Activated B cell treated with CpG ODN at 0.5 μM for 24 hours (primary cell): ENCODE data around the gene LENG8. TPM values are rescaled to one million over a fixed set of nuclear protein-coding genes. Genes with fewer than 3 reads are reported as not detected.
A peak's percentile ranks its signal among the peaks of the same experiment; 100 is the strongest.

Experiments
- ATAC-seq: fragments of 200-7000 bp; cut with Tn5 transposase; one replicate; pipeline ENCODE4 v1.10.0; 2021; ENCODE audit warnings: low read depth, mild to moderate bottlenecking, moderate library complexity
- CTCF ChIA-PET: fragments of 350-600 bp; sonication (Branson Sonifier 250); formaldehyde crosslinking; loops from one replicate; lab custom pipeline; 2021; ENCODE audit warnings: antibody characterized with exemption; lab: Charles Lee
- POLR2A ChIA-PET: fragments of 350-600 bp; sonication (Branson Sonifier 250); formaldehyde crosslinking; loops from one replicate; lab custom pipeline; 2021; ENCODE audit warnings: antibody characterized with exemption; lab: Charles Lee
- DNase-seq: peaks from one replicate; pipeline ENCODE4 v3.0.0; 2022
- H3K27ac Mint-ChIP-seq: one replicate; pipeline ENCODE4 v1.8.0; 2020; ENCODE audit warnings: mixed read lengths
- H3K27me3 Mint-ChIP-seq: one replicate; pipeline ENCODE4 v1.8.0; 2021; ENCODE audit warnings: mixed read lengths
- H3K36me3 Mint-ChIP-seq: one replicate; pipeline ENCODE4 v1.8.0; 2021; ENCODE audit warnings: low read depth, mixed read lengths
- H3K4me1 Mint-ChIP-seq: one replicate; pipeline ENCODE4 v1.8.0; 2021; ENCODE audit warnings: mixed read lengths
- H3K4me3 Mint-ChIP-seq: one replicate; pipeline ENCODE4 v1.8.0; 2020; ENCODE audit warnings: mild to moderate bottlenecking, mixed read lengths
- H3K9me3 Mint-ChIP-seq: one replicate; pipeline ENCODE4 v1.8.0; 2020; ENCODE audit warnings: mixed read lengths
- CTCF ChIP-seq: fragments of 200-600 bp; IDR thresholded peaks from one replicate; pipeline ENCODE4 v1.8.0; 2022; ENCODE audit warnings: antibody characterized with exemption, mild to moderate bottlenecking
- intact Hi-C: fragments of 100-400 bp; cut with micrococcal nuclease; formaldehyde crosslinking; loops from one replicate; pipeline ENCODE4 v1.15.1; 2024
- total RNA-seq: library from RNA; stranded (reverse); gene quantifications from 2 replicates; pipeline ENCODE4 v1.2.3, GENCODE V29; 2022

Gene LENG8
- total RNA-seq, 1 donor from 2014 or later = 363 TPM

- DNase-seq = no peak
- ATAC-seq = no peak
- TF ChIP-seq CTCF = no peak
- no peaks in the 10 kb centered on the region for H3K27me3 Mint-ChIP-seq
- H3K4me1 Mint-ChIP-seq = peaks cover 49% of the 10 kb centered on the region
- ChIA-PET POLR2A (interaction anchor here (0.8 to 1.3 kb wide), 2 partner anchors 12 to 160 kb away, joined by 3 read pairs; no protein-coding TSS in a partner anchor), CTCF (no interaction called here)
- H3K27ac Mint-ChIP-seq = peak overlapping the region; percentile 97
- intact Hi-C loops = loop anchor here (1.0 to 5.0 kb wide), 7 partner anchors 14 to 1027 kb away; partner anchors contain the start of genes LENG9, MYADM, PPP1R12C and PRPF31
- H3K9me3 Mint-ChIP-seq = no peaks in the 10 kb centered on the region
- H3K36me3 Mint-ChIP-seq = peaks cover 71% of the 10 kb centered on the region
- H3K4me3 Mint-ChIP-seq = peak overlapping the region; percentile 100
These were observed 686 bp downstream of the LENG8 start for GRCh38 chr19:54449701-54450069.

GRCh38 chr19:54451331-54451871 is 2.4 kb downstream of the LENG8 start:
- Mint-ChIP-seq H3K9me3 (no peaks in the 10 kb centered on the region), H3K27ac (no peak overlapping the region), H3K36me3 (peaks cover 75% of the 10 kb centered on the region), H3K4me1 (peaks cover 49% of the 10 kb centered on the region), H3K27me3 (no peaks in the 10 kb centered on the region), H3K4me3 (peak overlapping the region; percentile 100)
- CTCF ChIA-PET = no interaction called here
- intact Hi-C loops = no loop called here
- POLR2A ChIA-PET = interaction anchor here (0.8 kb wide), 1 partner anchor 11 kb away, joined by 4 read pairs; no protein-coding TSS in a partner anchor
- no peak for ATAC-seq
- no peak for TF ChIP-seq CTCF
- DNase-seq = no peak

- no peaks in the 10 kb centered on the region for H3K27me3 Mint-ChIP-seq
- no peak overlapping the region for H3K27ac Mint-ChIP-seq
- peaks cover 47% of the 10 kb centered on the region for H3K4me1 Mint-ChIP-seq
- no peaks in the 10 kb centered on the region for H3K9me3 Mint-ChIP-seq
- DNase-seq = no peak
- intact Hi-C loops = no loop called here
- ChIA-PET POLR2A (interaction anchor here (0.8 kb wide), 1 partner anchor 10 kb away, joined by 4 read pairs; no protein-coding TSS in a partner anchor), CTCF (no interaction called here)
- TF ChIP-seq CTCF = no peak
- no peak for ATAC-seq
- H3K36me3 Mint-ChIP-seq = peaks cover 81% of the 10 kb centered on the region
- no peak overlapping the region for H3K4me3 Mint-ChIP-seq
These were observed 3.0 kb downstream of the LENG8 start for GRCh38 chr19:54451997-54452396.

GRCh38 chr19:54452626-54453025 is 3.6 kb downstream of the LENG8 start:
- H3K36me3 Mint-ChIP-seq = peaks cover 87% of the 10 kb centered on the region
- TF ChIP-seq CTCF = no peak
- ChIA-PET CTCF (no interaction called here), POLR2A (no interaction called here)
- H3K9me3 Mint-ChIP-seq = no peaks in the 10 kb centered on the region
- peaks cover 40% of the 10 kb centered on the region for H3K4me1 Mint-ChIP-seq
- intact Hi-C loops = no loop called here
- DNase-seq (no peak), ATAC-seq (no peak)
- H3K27ac Mint-ChIP-seq = no peak overlapping the region
- H3K27me3 Mint-ChIP-seq = no peaks in the 10 kb centered on the region
- no peak overlapping the region for H3K4me3 Mint-ChIP-seq

GRCh38 chr19:54453921-54454780 is 5.2 kb downstream of the LENG8 start:
- intact Hi-C loops = no loop called here
- CTCF ChIA-PET = no interaction called here
- peaks cover 90% of the 10 kb centered on the region for H3K36me3 Mint-ChIP-seq
- H3K9me3 Mint-ChIP-seq = no peaks in the 10 kb centered on the region
- H3K4me3 Mint-ChIP-seq = no peak overlapping the region
- H3K27ac Mint-ChIP-seq = no peak overlapping the region
- POLR2A ChIA-PET = interaction anchor here (0.5 to 1.7 kb wide), 4 partner anchors 8 to 347 kb away, joined by 3 to 5 read pairs (median 4); partner anchors contain the start of gene LENG9
- peaks cover 37% of the 10 kb centered on the region for H3K4me1 Mint-ChIP-seq
- no peak for ATAC-seq
- no peaks in the 10 kb centered on the region for H3K27me3 Mint-ChIP-seq
- DNase-seq = no peak
- no peak for TF ChIP-seq CTCF
